ENCODE results near the gene TRPV3. TPM values are rescaled to one million over a fixed set of nuclear protein-coding genes. Genes with fewer than 3 reads are reported as not detected.

Gene TRPV3
- total RNA-seq, 1 experiment from 2014 or later, result 1.4 TPM

GRCh38 chr17:3553419-3554401 lies 3.9 kb downstream of the TRPV3 start (continued):
- no peak for TF ChIP-seq YY1 (IDR thresholded peaks at IDR 0.05; ENCODE audit: extremely low read depth, insufficient replicate concordance, low read depth, low read length)

- H3K4me2 ChIP-seq (ENCODE audit: low read length), result no peak overlapping the region
- ChIA-PET CTCF (no interaction called here), RAD21 (ENCODE audit: low non-redundant PET in 1 of 2, low total read pairs in 2 of 2, uncharacterized antibody in 2 of 2, unreplicated experiment in 2 of 2) (no interaction called here), POLR2A (no interaction called here)
- no TSS peak for BruUV-seq (replicated peaks)
- no peaks in the 10 kb centered on the region for H4K20me1 ChIP-seq (ENCODE audit: insufficient read depth)
- no peaks in the 10 kb centered on the region for H3K9me3 ChIP-seq (ENCODE audit: control insufficient read depth in 1 of 2, insufficient read depth in 1 of 2, low read depth in 1 of 2, low read length in 2 of 2)
- no peaks in the 10 kb centered on the region for H3K27me3 ChIP-seq (ENCODE audit: insufficient read depth, low read length)
- H3K36me3 ChIP-seq (ENCODE audit: control insufficient read depth in 1 of 2, insufficient read depth in 2 of 2, low read length in 2 of 2), result no peaks in the 10 kb centered on the region
- no peaks in the 10 kb centered on the region for H3K79me2 ChIP-seq (ENCODE audit: insufficient read depth, low read length)
- no peak overlapping the region for H3K4me3 ChIP-seq (replicated peaks in 1 of 2; ENCODE audit: low read depth in 1 of 2, low read length in 2 of 2)
- no peaks in the 10 kb centered on the region for H3K9me2 ChIP-seq (ENCODE audit: insufficient read depth)
- no peak for DNase-seq (ENCODE audit: low read depth, low spot score)
- H3K27ac ChIP-seq (ENCODE audit: low read depth, low read length), result no peak overlapping the region
- intact Hi-C loops (cut with micrococcal nuclease), result no loop called here
- TF ChIP-seq POLR2AphosphoS5 (IDR thresholded peaks at IDR 0.05; ENCODE audit: low read depth, low read length) (no peak), MAX (IDR thresholded peaks at IDR 0.05) (no peak), TCF7L2 (IDR thresholded peaks at IDR 0.05; ENCODE audit: borderline replicate concordance, extremely low read depth, insufficient read depth, insufficient read length) (no peak), REST (IDR thresholded peaks at IDR 0.05; ENCODE audit: low read depth) (no peak), ZFX (IDR thresholded peaks at IDR 0.05) (no peak), ELF1 (IDR thresholded peaks at IDR 0.05; ENCODE audit: borderline replicate concordance, low read depth) (no peak), EZH2 (IDR thresholded peaks at IDR 0.05) (no peak), SRF (IDR thresholded peaks at IDR 0.05; ENCODE audit: low read depth) (no peak), EZH2phosphoT487 (IDR thresholded peaks at IDR 0.05; ENCODE audit: borderline replicate concordance) (no peak)
- ATAC-seq, result no peak
- peaks cover 5 to 13% of the 10 kb centered on the region in 2 experiments; a peak in 3 of 4 replicates for H3K4me1 ChIP-seq (ENCODE audit: control insufficient read depth in 1 of 2, insufficient read depth in 2 of 2, low read length in 2 of 2)
- H2AFZ ChIP-seq (ENCODE audit: low read depth, low read length, poor library complexity, severe bottlenecking), result no peak overlapping the region
- no peak overlapping the region for H3K9ac ChIP-seq (ENCODE audit: low read length)
Observed at GRCh38 chr17:3552916-3553315, 4.7 kb downstream of the TRPV3 start.

All from HCT116 (cell line).